Renal cortical epithelial cell (primary cell): ENCODE data around the gene ADAM10. TPM values are rescaled to one million over a fixed set of nuclear protein-coding genes. Genes with fewer than 3 reads are reported as not detected.

Experiments
- DNase-seq: peaks from one replicate; pipeline ENCODE4 v3.0.0-alpha.2; 2011; ENCODE audit warnings: low read depth
- total RNA-seq: library from RNA; depleted of rRNA; stranded (reverse); fragments of >200 nt; gene quantifications from 2 replicates; pipeline ENCODE4 v1.2.3, GENCODE V29; 2014

The ADAM10 gene
- total RNA-seq, 1 donor from 2014 or later: 540 TPM

DNA sequence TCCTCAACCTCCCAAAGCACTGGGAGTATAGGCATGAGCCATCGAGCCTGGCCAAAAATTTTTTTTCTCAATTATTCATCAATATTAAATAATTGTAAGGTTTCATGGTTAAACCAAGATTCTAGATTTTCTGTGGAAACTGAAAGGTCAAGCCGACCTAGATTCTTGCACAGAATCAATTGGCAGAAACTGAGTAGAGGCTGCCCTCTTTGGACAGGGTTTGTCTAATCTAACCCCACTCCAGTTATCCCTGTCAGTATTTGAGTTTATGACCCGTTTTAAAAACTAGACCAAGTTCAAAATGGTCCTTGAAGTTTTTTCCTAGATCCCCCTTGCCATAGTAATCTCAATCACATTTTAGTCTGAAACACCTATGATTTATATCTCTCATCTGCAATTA lies 8.6 kb upstream of the ADAM10 start:
- DNase-seq: no peak

GRCh38 chr15:58755956-58756355 lies 6.4 kb upstream of the ADAM10 start:
- DNase-seq: peak; percentile 57

GRCh38 chr15:58755350-58755749 lies 5.8 kb upstream of the ADAM10 start:
- DNase-seq: no peak

GRCh38 chr15:58752716-58753115 lies 3.2 kb upstream of the ADAM10 start:
- no peak for DNase-seq

DNA sequence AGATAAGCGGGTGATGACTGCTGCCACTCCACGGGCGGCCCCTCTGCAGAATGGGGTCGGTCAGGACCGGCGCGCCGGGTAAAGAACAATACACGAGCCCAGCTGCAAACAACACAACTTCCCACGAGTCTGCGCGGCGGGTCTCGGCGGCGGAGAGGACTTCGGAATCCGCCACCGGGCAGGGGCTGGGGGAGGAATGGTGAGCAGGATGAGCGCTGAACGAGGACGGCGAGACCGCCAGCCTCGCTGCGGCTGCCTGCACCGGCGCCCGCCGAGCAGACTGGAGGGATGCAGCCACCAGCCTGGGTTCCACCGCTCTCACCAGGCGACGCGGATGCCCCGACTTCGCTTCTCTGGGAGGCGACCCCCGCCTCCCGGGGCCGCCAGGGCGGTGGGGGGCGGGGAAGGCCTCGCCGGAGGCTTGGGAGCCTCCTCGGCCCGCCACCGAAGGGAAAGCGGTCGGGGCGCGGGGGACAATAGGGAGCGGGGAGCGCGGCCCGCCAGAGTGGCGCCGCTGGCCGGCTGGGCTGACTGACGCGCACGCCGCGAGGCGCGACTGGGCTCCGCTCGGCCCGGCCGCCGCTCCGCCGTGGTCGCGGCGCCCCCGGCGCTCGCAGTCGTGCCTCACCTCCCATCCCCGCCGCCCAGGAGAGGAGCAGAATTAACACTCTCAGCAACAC lies 515 bp downstream of the ADAM10 start:
- DNase-seq: no peak

DNA sequence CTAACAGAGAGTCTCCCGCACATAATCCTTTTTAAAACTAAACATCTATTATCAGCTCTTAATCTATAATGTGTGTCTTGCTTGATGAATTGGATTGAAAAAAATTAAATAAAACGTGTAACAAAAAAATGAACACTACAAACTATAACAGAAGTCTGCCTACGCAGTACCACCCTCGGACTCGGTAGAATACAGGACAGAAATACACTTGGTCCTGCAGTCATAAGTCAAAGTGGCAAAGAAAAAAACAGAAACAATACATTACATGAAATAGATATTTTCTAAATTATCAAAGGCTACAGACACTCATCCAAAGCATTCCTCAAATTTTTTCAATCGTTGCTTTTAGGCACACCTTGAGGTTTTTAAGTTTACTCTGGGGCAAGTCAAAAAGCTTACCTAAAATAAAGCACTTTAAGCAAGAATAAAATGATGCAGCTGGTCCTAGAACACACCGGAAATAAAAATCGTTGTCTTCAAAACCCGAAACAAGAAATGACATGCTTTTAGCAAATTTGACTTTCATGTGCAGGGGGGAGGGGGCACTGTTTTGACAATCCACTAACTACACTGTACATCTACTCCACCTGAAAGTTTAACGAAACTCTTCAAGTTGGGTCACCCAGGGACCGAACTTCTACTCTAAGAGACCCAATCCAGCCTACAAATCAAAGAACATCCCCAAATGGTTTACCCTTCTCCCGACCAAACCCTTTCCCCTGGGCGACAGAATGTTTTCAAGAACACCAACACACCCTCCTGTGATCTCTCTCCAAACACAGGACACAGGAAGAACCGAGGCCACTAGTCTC lies 1.3 kb downstream of the ADAM10 start:
- DNase-seq: no peak

DNA sequence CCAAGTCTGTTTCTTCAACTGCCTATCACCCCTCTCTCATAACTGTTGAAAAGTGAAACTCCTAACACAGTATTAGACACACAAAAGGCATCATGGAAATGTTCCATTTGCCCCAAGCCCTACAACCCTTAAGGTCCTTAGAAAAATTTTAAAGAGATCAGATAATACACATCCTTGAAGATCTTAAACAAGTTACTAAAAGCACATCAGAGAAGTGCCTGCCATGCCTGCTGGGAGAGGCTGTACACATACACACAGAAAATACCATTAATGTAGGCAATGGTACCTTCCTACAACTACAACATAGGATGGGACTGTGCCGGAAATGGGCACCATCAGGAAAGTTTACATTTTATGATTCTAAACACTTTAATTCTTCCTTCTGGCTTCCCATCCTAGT lies 3.3 kb downstream of the ADAM10 start:
- DNase-seq: no peak

DNA sequence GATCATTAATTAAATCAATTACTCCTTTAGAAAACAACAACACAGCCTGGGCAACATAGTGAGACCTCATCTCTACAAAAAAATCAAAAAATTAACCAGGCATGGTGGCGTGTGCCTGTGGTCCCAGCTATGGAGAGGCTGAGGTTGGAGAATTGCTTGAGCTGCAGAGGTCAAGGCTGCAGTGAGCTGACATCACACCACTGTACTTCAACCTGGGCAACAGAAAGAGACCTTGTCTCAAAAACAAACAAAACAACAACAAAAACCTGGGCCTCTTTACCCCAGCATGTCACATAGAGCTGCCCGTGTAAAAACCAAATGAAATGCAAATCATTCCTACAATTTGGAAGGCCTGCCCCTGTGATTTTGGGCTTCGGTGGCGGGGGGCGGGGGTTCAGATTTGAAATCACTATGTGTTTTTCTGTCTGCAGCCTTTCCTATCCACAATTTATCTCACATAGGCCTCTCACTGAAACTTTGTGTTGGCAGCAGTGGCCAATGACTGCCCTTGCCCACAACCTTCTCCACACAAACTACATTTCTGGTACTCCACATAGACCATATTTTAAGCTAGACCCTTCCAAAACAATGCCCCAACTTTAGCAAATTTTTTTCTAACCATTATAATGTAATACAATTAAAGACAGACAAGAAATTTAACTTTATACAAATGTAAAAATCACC lies 6.5 kb downstream of the ADAM10 start:
- DNase-seq: no peak

- peak; percentile 57 for DNase-seq
Observed at GRCh38 chr15:58742022-58742813, 7.3 kb downstream of the ADAM10 start.

GRCh38 chr15:58741032-58741431 lies 8.5 kb downstream of the ADAM10 start:
- no peak for DNase-seq

GRCh38 chr15:58740436-58740835 lies 9.1 kb downstream of the ADAM10 start:
- no peak for DNase-seq

DNA sequence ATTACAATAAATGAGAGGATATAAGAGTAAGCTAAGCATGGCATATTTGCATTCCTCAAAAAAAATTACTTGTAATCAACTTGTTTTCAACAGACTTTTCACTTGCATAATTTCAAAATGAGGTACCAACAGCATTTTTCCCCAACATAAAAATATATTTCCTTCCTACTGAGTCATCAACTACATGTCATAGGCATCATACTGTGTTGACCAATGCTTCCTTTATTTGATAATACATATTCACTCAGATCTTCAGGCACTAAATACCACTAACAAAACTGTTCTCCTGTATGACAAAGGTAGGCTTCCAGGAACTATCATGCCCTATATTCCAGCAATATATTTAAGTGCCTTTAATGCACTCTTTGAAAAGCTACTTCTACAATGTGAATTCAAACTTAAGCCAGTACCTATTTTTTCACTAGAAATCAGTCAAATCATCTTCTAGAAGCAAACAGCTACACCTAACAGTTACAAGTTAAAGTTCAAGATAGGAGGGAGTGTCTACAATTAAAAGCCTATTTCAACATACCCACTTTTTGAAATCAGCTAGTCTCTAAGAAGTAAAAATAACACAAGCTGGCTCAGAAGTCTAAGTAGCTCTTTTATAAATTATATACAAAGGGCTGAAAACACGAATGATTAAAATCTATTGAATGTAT lies 11.3 kb downstream of the ADAM10 start:
- DNase-seq: peak; percentile 28

DNA sequence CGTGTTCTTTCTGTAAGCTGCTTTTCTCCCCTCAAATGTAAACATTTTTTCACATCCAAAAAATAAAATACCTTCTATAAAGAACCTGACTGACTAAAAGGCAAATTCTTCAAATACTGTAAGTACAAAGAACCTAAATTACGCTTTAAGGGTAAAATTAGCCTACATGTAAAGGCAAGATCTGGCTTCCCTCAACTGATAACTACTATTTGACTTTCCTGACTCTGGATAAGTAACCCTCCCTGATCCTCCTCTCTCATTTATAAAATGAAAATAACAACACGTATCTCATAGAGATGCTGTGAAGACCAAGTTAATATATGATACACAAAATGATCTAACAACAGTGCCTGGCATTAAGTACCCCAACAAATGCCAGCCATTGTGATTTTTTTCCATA lies 12.2 kb downstream of the ADAM10 start:
- no peak for DNase-seq

GRCh38 chr15:58736018-58736643 lies 13.4 kb downstream of the ADAM10 start:
- no peak for DNase-seq

DNA sequence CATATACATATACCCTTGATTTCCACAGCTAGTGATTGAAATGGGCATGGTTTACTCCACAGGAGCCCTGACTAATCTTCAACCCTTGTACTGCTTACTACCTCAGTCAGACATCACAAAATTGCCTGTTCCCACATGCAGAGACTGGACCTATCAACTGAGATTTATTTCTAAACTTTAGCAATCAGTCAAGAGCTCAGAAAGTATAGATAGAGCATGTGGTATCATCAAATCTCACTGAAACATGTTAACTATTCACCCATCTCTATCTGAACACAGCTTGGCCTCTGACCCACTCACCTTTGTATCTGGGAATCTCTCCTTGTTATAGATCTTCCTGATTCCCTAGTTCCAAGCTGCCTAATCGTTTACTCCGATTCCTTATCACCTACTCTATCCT lies 14.6 kb downstream of the ADAM10 start:
- peak; percentile 31 for DNase-seq

- no peak for DNase-seq
Observed at GRCh38 chr15:58732625-58733363, 16.7 kb downstream of the ADAM10 start.

DNA sequence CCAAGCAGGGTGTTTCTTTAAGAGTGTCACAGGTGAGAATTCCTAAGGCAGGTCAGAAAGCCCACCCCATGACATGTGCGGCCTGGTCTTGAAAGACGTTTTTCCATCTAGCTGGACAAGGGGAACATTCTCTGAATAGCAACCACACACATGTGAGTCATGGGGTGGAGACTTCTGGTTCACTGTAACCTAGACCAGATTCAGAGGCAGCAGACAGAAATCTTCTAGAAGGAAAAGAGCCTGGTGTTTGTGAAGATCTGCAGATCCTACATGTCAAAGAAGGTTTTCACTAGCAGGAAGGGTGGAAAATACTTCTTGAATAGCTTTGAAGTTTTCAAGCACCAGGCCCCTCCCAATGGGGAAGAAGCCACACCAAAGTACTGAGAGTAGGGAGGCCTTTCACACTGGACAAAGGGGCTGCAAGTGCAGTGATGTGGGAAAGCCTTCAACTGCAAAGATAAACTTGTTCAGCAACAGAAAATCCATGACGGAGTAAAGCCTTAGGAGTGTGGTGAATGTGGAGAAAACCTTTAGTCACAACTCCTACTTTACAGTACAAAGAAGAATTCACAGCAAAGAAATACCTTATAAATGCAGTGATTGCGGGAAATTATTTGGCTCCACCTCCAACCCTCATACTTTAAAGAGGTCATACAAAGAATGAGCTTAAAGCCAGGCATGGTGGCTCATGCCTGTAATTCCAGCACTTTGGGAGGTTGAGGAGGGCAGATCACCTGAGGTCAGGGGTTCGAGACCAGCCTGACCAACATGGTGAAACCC lies 17.6 kb downstream of the ADAM10 start:
- DNase-seq: peak; percentile 94

DNA sequence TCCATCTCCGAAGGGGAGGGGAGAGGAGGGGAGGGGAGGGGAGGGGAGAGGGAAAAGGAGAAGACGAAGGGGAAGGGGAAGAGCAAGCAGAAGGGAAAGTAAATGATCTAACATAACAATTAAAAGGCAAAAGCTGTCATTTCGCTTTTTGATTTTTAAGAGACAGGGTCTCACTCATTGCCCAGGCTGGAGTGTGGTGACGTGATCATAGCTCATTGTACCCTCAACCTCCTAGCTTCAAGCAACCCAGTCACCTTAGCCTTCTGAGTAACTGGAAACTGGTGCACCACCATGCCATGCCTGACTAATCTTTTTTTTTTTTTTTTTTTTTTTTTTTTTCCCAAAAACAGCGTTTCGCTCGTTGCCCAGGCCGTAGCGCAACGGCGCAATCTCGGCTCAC lies 22.6 kb downstream of the ADAM10 start:
- no peak for DNase-seq

DNA sequence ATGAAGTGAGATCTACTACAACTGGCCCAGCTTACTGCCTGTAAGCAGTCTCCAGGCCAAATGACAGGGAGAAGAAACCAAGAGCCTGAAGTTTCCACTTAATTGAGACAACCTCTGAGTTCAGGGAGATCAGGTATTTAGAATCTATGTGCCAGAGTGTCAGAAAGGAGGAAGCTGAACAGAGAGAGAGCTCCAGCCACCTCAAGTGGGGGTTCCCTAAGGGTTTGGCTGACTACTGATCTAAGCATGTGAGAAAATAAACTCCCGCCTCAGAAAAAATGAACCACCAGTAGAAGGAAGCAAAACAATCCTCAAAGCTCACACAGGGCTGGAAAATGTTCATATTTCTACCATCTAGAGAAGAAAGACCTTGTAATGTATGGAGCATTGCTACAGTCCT lies 25.0 kb downstream of the ADAM10 start:
- peak; percentile 45 for DNase-seq
